ENCODE data around the gene PRKRA.

PRKRA gene

DNA sequence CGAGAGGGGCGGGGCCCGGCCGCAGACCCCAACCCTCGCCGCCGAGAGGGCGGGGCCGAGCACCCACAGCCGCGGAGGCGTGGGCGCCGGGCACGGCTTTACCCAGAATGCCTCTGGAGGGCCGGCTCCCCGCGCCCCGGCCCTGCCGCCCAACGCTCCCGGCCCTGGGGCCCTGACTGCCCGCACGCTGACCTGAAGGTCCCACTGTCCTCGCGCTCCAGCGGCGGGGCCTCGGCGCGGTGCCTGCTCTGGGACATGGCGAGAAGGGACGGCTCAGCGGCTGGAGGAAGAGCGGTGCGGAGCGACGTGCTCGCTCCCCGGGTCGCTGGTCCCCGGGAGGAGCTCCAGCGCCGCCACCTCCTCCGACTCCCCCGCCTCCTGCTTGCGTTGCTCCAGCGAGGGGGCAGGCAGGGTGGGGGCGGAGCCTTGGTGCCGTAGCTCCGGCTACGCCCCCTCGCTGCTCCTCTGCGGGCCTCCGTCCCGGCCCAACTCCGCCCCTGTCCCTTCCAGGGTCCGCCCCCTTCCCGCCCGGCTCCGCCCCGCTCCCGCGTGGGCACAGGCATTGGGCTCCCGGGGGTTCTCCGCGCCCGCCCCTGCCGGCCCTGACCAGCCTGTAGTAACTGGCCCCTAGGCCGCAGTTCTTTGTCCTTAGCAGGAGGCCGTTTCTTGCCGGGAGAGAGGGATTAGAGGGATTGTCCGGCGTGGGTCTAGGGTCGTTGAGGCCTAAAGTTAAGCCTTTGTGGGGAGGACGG is at the start of gene PRKRA, which contains the start of gene PJVK:
PRKRA (minus strand) TSS at position 402 of the 752 bp plus-strand sequence; CDS start at position 257, 145 bp downstream.
PJVK (plus strand) TSS at position 605 of the 752 bp plus-strand sequence. CDS start 2,032 bp downstream, outside the sequence.
- TF ChIP-seq, protein P1, sequence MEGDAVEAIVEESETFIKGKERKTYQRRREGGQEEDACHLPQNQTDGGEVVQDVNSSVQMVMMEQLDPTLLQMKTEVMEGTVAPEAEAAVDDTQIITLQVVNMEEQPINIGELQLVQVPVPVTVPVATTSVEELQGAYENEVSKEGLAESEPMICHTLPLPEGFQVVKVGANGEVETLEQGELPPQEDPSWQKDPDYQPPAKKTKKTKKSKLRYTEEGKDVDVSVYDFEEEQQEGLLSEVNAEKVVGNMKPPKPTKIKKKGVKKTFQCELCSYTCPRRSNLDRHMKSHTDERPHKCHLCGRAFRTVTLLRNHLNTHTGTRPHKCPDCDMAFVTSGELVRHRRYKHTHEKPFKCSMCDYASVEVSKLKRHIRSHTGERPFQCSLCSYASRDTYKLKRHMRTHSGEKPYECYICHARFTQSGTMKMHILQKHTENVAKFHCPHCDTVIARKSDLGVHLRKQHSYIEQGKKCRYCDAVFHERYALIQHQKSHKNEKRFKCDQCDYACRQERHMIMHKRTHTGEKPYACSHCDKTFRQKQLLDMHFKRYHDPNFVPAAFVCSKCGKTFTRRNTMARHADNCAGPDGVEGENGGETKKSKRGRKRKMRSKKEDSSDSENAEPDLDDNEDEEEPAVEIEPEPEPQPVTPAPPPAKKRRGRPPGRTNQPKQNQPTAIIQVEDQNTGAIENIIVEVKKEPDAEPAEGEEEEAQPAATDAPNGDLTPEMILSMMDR (IDR thresholded peaks at IDR 0.05; ENCODE audit: insufficient read depth, missing control alignments): no peak
- DNase-seq (ENCODE audit: insufficient read length, low spot score) (peak; percentile 52), FAIRE-seq (no peak)

DNA sequence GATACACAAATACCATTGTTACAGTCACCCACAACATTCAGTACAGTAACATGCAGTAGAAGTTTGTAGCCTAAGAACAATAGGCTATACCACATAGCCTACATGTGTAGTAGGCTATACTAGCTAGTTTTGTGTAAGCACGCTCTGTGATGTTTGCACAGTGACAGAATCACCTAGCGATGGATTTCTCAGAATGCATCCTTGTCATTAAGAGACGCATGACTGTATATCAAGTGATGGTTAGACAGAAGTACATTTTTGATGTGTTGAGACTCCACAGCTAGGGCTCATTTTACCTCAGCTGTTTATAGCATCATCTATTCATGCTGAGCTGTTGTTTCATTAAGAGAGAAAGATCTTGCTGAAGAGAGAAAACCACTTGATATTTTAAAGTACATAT is 48.7 kb upstream of the PRKRA start:
- no peak for FAIRE-seq
- TF ChIP-seq, protein P1 (IDR thresholded peaks at IDR 0.05; ENCODE audit: insufficient read depth, missing control alignments): no peak
- DNase-seq (ENCODE audit: insufficient read length, low spot score): no peak

DNA sequence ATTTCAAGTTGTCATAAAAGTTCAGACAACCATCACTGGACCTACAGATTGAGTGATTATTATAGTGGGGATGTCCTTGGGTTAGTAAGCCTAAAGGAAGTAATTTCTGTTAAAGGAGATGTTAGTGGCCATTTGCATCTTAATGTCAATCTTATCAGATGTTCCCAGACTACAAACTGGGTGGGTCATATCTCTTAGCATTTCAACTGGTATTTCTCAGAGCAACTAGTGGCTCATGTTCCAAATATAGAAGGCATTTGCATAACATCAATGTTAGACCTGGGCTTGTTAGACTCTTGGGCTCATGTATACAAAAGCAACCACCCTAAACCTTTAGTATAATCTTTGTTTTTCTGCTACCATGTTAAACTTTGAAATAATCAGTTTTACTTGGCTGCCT is 47.2 kb upstream of the PRKRA start:
- no peak for DNase-seq (ENCODE audit: insufficient read length, low spot score)
- TF ChIP-seq, protein P1 (IDR thresholded peaks at IDR 0.05; ENCODE audit: insufficient read depth, missing control alignments): no peak
- FAIRE-seq: no peak

DNA sequence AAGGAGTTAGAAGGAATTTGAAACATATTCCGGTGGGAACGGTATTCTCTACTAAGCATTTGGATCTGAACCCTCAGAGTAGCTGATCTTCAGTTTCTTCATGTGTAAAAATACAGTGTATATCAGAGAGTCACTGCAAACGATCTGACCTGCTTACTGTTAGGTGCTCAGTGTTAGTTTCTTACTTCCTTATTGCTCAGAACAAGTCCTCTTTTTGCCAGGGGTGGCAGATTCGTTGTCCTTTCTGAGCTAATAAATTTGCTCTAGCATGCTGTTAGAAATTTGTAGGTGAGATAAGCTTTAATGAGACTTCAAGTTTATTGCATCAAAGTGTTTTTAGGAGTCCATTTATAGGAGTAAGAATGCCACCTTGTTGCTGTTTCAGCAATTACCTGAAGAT is 45.1 kb upstream of the PRKRA start:
- DNase-seq (ENCODE audit: insufficient read length, low spot score): no peak
- TF ChIP-seq, protein P1 (IDR thresholded peaks at IDR 0.05; ENCODE audit: insufficient read depth, missing control alignments): no peak
- no peak for FAIRE-seq

DNA sequence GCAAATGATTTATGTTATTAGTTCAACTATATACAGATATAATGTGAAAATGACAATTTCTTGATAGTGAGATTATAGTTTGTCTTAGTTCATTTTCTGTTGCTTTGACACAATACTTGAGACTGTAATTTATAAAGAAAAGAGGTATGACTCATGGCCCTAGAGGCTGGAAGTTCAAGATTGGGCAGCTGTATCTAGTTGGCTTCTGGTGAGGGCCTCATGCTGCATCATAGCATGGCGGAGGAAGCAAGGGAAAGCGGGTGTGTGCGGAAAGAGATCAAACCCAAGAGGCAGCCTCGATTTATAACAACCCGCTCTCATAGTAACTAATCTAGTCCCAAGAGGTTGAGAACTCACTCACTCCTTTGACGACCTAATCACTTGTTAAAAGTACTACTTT is 40.6 kb upstream of the PRKRA start:
- FAIRE-seq (no peak), DNase-seq (ENCODE audit: insufficient read length, low spot score) (no peak)
- TF ChIP-seq, protein P1 (IDR thresholded peaks at IDR 0.05; ENCODE audit: insufficient read depth, missing control alignments): no peak

DNA sequence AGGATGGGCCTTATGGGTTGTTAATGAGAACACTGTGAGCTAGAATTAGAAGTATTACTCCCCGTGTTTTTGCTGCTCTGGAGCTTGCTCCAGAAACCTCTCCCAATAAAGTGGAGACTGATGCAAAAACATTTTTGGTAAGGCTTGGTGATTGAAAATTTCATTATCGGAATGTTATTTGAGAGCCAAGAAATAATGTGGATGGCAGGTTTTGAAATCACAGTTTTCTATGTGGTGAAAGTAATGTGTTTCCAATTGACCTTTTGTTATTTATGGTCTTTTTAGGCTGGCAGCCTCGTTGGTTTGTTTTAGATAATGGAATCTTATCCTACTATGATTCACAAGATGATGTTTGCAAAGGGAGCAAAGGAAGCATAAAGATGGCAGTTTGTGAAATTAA is 34.4 kb upstream of the PRKRA start:
- TF ChIP-seq, protein P1 (IDR thresholded peaks at IDR 0.05; ENCODE audit: insufficient read depth, missing control alignments): no peak
- DNase-seq (ENCODE audit: insufficient read length, low spot score) (no peak), FAIRE-seq (no peak)
